Upper lobe of left lung (tissue), 6 donors: Measurements from ENCODE around the gene SPSB1. TPM values are rescaled to one million over a fixed set of nuclear protein-coding genes. Genes with fewer than 3 reads are reported as not detected.

Experiments used
- ATAC-seq, 2 donors: fragments of 200-7000 bp; cut with Tn5 transposase; one replicate each; pipeline ENCODE4 v1.9.1; 2022; ENCODE audit warnings: mild to moderate bottlenecking in 2 of 2, moderate library complexity in 2 of 2; ENCODE audit not compliant: low FRiP score in 2 of 2
- DNase-seq, 2 donors: peaks; one replicate each; pipeline ENCODE4 v3.0.0-alpha.2; 2019 to 2020
- H3K27ac ChIP-seq, 4 donors: fragments of 200-600 bp; sonication (generic); one replicate each; pipeline ENCODE4 v1.5.1; 2016 to 2019
- H3K27me3 ChIP-seq, 4 donors: fragments of 200-600 bp; sonication (generic); one replicate each; pipeline ENCODE4 v1.5.1; 2017 to 2019
- H3K36me3 ChIP-seq, 4 donors: fragments of 200-600 bp; sonication (generic); one replicate each; pipeline ENCODE4 v1.5.1; 2016 to 2019
- H3K4me1 ChIP-seq, 4 donors: fragments of 200-600 bp; sonication (generic); one replicate each; pipeline ENCODE4 v1.5.1; 2018 to 2019
- H3K4me3 ChIP-seq, 4 donors: fragments of 200-600 bp; sonication (generic); one replicate each; pipeline ENCODE4 v1.5.1; 2017 to 2019; ENCODE audit warnings: mild to moderate bottlenecking in 2 of 4, moderate library complexity in 1 of 4
- H3K9me3 ChIP-seq, 4 donors: fragments of 200-600 bp; sonication (generic); one replicate each; pipeline ENCODE4 v1.5.1; 2018 to 2019
- CTCF ChIP-seq, 6 experiments: fragments of 450-650 bp in 4 of 6; fragments of 200-600 bp in 2 of 6; sonication (generic) in 2 of 6; IDR thresholded peaks; one replicate each; pipeline ENCODE4 v1.5.1; 2016 to 2019; ENCODE audit warnings: antibody characterized with exemption in 6 of 6
- EP300 ChIP-seq, 4 donors: sonication (generic); formaldehyde crosslinking; IDR thresholded peaks; one replicate each; pipeline ENCODE4 v1.5.1; 2017; ENCODE audit warnings: antibody characterized with exemption in 4 of 4, control low read depth in 2 of 4
- POLR2A ChIP-seq, 4 donors: fragments of 450-650 bp; IDR thresholded peaks; one replicate each; pipeline ENCODE4 v1.5.1; 2016 to 2017; ENCODE audit warnings: antibody characterized with exemption in 4 of 4, mild to moderate bottlenecking in 2 of 4
- POLR2AphosphoS5 ChIP-seq, 2 donors: sonication (generic); formaldehyde crosslinking; IDR thresholded peaks; one replicate each; pipeline ENCODE4 v1.5.1; 2017; ENCODE audit warnings: antibody characterized with exemption in 2 of 2
- WGBS, 2 donors: methylation state at CpG; one replicate each; pipeline ENCODE4 v1.1.5; 2017 to 2018; 5-methylcytosine and 5-hydroxymethylcytosine counted together
- total RNA-seq, 6 donors: library from RNA; depleted of rRNA in 4 of 6; stranded (reverse); fragments of >200 nt in 4 of 6; gene quantifications; one replicate each; pipeline versions ENCODE4 v1.1.0 to v1.2.1, GENCODE V29; 2016 to 2021
- donor health status: DM: no; HTN: no; CAD: no; lungs with moderate emphysema.
- donor health status: DM: no; HTN: yes; CAD: no; lungs with severe emphysema.

The SPSB1 gene
- total RNA-seq, 6 donors from 2014 or later = 21.0 to 49.1 (median 30.3) TPM

- Histone ChIP-seq H3K36me3 (no peaks in the 10 kb centered on the region), H3K4me3 (no peak overlapping the region), H3K27ac (no peak overlapping the region), H3K27me3 (no peaks in the 10 kb centered on the region), H3K4me1 (peaks cover 0 to 5% (median 0%) of the 10 kb centered on the region in 4 donors), H3K9me3 (no peaks in the 10 kb centered on the region)
- ATAC-seq = peak in 1 of 2 donors; percentile 84
- no peak for TF ChIP-seq EP300 (IDR thresholded peaks at IDR 0.05)
- no peak for TF ChIP-seq POLR2A (IDR thresholded peaks at IDR 0.05)
- TF ChIP-seq CTCF (IDR thresholded peaks at IDR 0.05) = no peak
- TF ChIP-seq POLR2AphosphoS5 (IDR thresholded peaks at IDR 0.05) = no peak
- WGBS, 2 donors = 93 to 97% methylated on average over 11 to 20 of the region's 20 CpGs
- DNase-seq = no peak
These were observed 57.6 kb downstream of the SPSB1 start for GRCh38 chr1:9350013-9350908.

GRCh38 chr1:9350960-9351359 lies 58.3 kb downstream of the SPSB1 start:
- 97% methylated on average over 4 of the region's 4 CpGs for WGBS, 2 donors
- Histone ChIP-seq H3K36me3 (peaks cover 1 to 4% (median 4%) of the 10 kb centered on the region in 4 donors), H3K27ac (no peak overlapping the region), H3K9me3 (no peaks in the 10 kb centered on the region), H3K4me1 (peaks cover 0 to 5% (median 0%) of the 10 kb centered on the region in 4 donors), H3K4me3 (no peak overlapping the region), H3K27me3 (no peaks in the 10 kb centered on the region)
- ATAC-seq = no peak
- DNase-seq = no peak
- TF ChIP-seq EP300 (IDR thresholded peaks at IDR 0.05) = no peak
- TF ChIP-seq CTCF (IDR thresholded peaks at IDR 0.05) = no peak
- TF ChIP-seq POLR2AphosphoS5 (IDR thresholded peaks at IDR 0.05) = no peak
- TF ChIP-seq POLR2A (IDR thresholded peaks at IDR 0.05) = no peak

- Histone ChIP-seq H3K27me3 (no peaks in the 10 kb centered on the region), H3K9me3 (no peaks in the 10 kb centered on the region), H3K27ac (no peak overlapping the region), H3K4me3 (no peak overlapping the region), H3K36me3 (peaks cover 7 to 12% (median 10%) of the 10 kb centered on the region in 4 donors), H3K4me1 (peaks cover 0 to 5% (median 0%) of the 10 kb centered on the region in 4 donors)
- ATAC-seq = no peak
- 86 to 100% methylated on average over 1 to 7 of the region's 7 CpGs for WGBS, 2 donors
- TF ChIP-seq POLR2AphosphoS5 (IDR thresholded peaks at IDR 0.05) (no peak), POLR2A (IDR thresholded peaks at IDR 0.05) (no peak), EP300 (IDR thresholded peaks at IDR 0.05) (no peak), CTCF (IDR thresholded peaks at IDR 0.05) (no peak)
- DNase-seq = no peak
These were observed 59.1 kb downstream of the SPSB1 start for GRCh38 chr1:9351654-9352271.

GRCh38 chr1:9352377-9353134 lies 59.9 kb downstream of the SPSB1 start:
- Histone ChIP-seq H3K9me3 (no peaks in the 10 kb centered on the region), H3K27me3 (no peaks in the 10 kb centered on the region), H3K36me3 (peaks cover 7 to 18% (median 12%) of the 10 kb centered on the region in 4 donors), H3K4me3 (no peak overlapping the region), H3K27ac (no peak overlapping the region), H3K4me1 (peaks cover 0 to 5% (median 0%) of the 10 kb centered on the region in 4 donors)
- 82 to 86% methylated on average over 15 to 21 of the region's 22 CpGs for WGBS, 2 donors
- no peak for ATAC-seq
- no peak for DNase-seq
- TF ChIP-seq EP300 (IDR thresholded peaks at IDR 0.05) = no peak
- no peak for TF ChIP-seq CTCF (IDR thresholded peaks at IDR 0.05)
- TF ChIP-seq POLR2AphosphoS5 (IDR thresholded peaks at IDR 0.05) = no peak
- no peak for TF ChIP-seq POLR2A (IDR thresholded peaks at IDR 0.05)
